SK-N-SH (cell line): ENCODE measurements around the gene NEGR1. TPM values are rescaled to one million over a fixed set of nuclear protein-coding genes. Genes with fewer than 3 reads are reported as not detected.

Source experiments
- CTCF ChIA-PET: fragments of 300-600, 350-600 bp; formaldehyde crosslinking; extraction: SDS; loops from one replicate; lab custom pipeline; 2021; lab: Yijun Ruan, JAX
- POLR2A ChIA-PET: fragments of 350-600 bp; sonication (Branson Sonifier 250); formaldehyde crosslinking; extraction: SDS; loops from one replicate; lab custom pipeline; 2020; ENCODE audit warnings: antibody characterized with exemption, inconsistent platforms; lab: Yijun Ruan, JAX
- DNase-seq: peaks from one replicate; pipeline ENCODE4 v3.0.0; 2012
- H2AFZ ChIP-seq: fragments of 200-600 bp; sonication (generic); 2 replicates; pipeline ENCODE4 v1.8.1; 2016; ENCODE audit warnings: antibody characterized with exemption, mild to moderate bottlenecking, low read depth
- H3F3A ChIP-seq: fragments of 200-600 bp; sonication (generic); replicated peaks from 2 replicates; pipeline ENCODE3; 2016; ENCODE audit warnings: antibody characterized with exemption, mild to moderate bottlenecking; ENCODE audit not compliant: insufficient read depth
- H3K27ac ChIP-seq, 2 experiments: fragments of 200-500 bp in 1 of 2; fragments of 200-600 bp in 1 of 2; sonication (Bioruptor generic) in 1 of 2; sonication (generic), shearing (Covaris generic) in 1 of 2; 2 replicates each; pipeline versions ENCODE4 v1.5.1 to v1.6.1; 2014 to 2016; ENCODE audit warnings: low read depth in 2 of 2, inconsistent platforms in 1 of 2, low read length in 1 of 2, mild to moderate bottlenecking in 1 of 2, mixed read lengths in 1 of 2
- H3K27me3 ChIP-seq: fragments of 200-600 bp; sonication (generic), shearing (Covaris generic); 2 replicates; pipeline ENCODE4 v1.6.1; 2016; ENCODE audit warnings: mixed run types; ENCODE audit not compliant: insufficient read depth
- H3K36me3 ChIP-seq, 2 experiments: fragments of 200-500 bp in 1 of 2; fragments of 200-600 bp in 1 of 2; sonication (Bioruptor generic) in 1 of 2; sonication (generic) in 1 of 2; replicated peaks in 1 of 2; 2 replicates each; pipeline versions ENCODE3 to v1.5.1; 2014 to 2016; ENCODE audit warnings: low read length in 1 of 2, mild to moderate bottlenecking in 1 of 2; ENCODE audit not compliant: insufficient read depth in 2 of 2, control insufficient read depth in 1 of 2
- H3K4me1 ChIP-seq, 2 experiments: fragments of 200-500 bp in 1 of 2; fragments of 200-600 bp in 1 of 2; sonication (Bioruptor generic) in 1 of 2; sonication (generic), shearing (Covaris generic) in 1 of 2; 2 replicates each; pipeline versions ENCODE4 v1.5.1 to v1.6.1; 2014 to 2016; ENCODE audit warnings: low read depth in 1 of 2, low read length in 1 of 2, mixed run types in 1 of 2; ENCODE audit not compliant: insufficient read depth in 2 of 2, control insufficient read depth in 1 of 2
- H3K4me2 ChIP-seq: fragments of 200-600 bp; sonication (generic), shearing (Covaris generic); 2 replicates; pipeline ENCODE4 v1.6.1; 2017; ENCODE audit warnings: mixed run types
- H3K4me3 ChIP-seq, 2 experiments: fragments of 200-500 bp in 1 of 2; fragments of 200-600 bp in 1 of 2; sonication (Bioruptor generic) in 1 of 2; sonication (generic), shearing (Covaris generic) in 1 of 2; 2 replicates each; pipeline versions ENCODE4 v1.5.1 to v1.8.1; 2014 to 2016; ENCODE audit warnings: low read depth in 2 of 2, inconsistent platforms in 1 of 2, low read length in 1 of 2, mild to moderate bottlenecking in 1 of 2, mixed read lengths in 1 of 2, moderate library complexity in 1 of 2
- H3K79me2 ChIP-seq: fragments of 200-600 bp; sonication (generic); 2 replicates; pipeline ENCODE4 v1.8.1; 2017; ENCODE audit warnings: mild to moderate bottlenecking; ENCODE audit not compliant: insufficient read depth
- H3K9ac ChIP-seq: fragments of 200-600 bp; sonication (generic); 2 replicates; pipeline ENCODE4 v1.6.1; 2017; ENCODE audit warnings: mixed run types
- H3K9me2 ChIP-seq: fragments of 200-600 bp; sonication (generic); 2 replicates; pipeline ENCODE4 v1.6.1; 2017; ENCODE audit warnings: mixed run types
- H3K9me3 ChIP-seq: fragments of 200-600 bp; sonication (generic); 2 replicates; pipeline ENCODE4 v1.6.1; 2017; ENCODE audit warnings: mixed run types, mild to moderate bottlenecking, moderate library complexity
- H4K20me1 ChIP-seq: fragments of 200-600 bp; sonication (generic); 2 replicates; pipeline ENCODE4 v1.6.1; 2017; ENCODE audit warnings: mild to moderate bottlenecking, mixed run types; ENCODE audit not compliant: insufficient read depth
- CHD2 ChIP-seq: fragments of 150-350 bp; IDR thresholded peaks from 2 replicates; pipeline ENCODE4 v1.6.1; 2018; ENCODE audit warnings: low read length; ENCODE audit not compliant: partially characterized antibody
- CTCF ChIP-seq: fragments of 200-600 bp; sonication (generic); IDR thresholded peaks from 2 replicates; pipeline ENCODE4 v1.6.1; 2017; ENCODE audit warnings: antibody characterized with exemption, mild to moderate bottlenecking, moderate library complexity
- ELF1 ChIP-seq: IDR thresholded peaks from 2 replicates; pipeline ENCODE4 v1.4.0; 2012
- FOXJ3 ChIP-seq: sonication (generic); formaldehyde crosslinking; IDR thresholded peaks from 2 replicates; pipeline ENCODE4 v1.5.1; 2020; ENCODE audit warnings: mild to moderate bottlenecking, missing genetic modification reagents
- FOXM1 ChIP-seq: IDR thresholded peaks from 2 replicates; pipeline ENCODE4 v1.4.0; 2012; ENCODE audit warnings: low read depth, mild to moderate bottlenecking
- GABPA ChIP-seq: IDR thresholded peaks from 2 replicates; pipeline ENCODE4 v1.4.0; 2012; ENCODE audit warnings: low read depth, mild to moderate bottlenecking
- MXI1 ChIP-seq: IDR thresholded peaks from 2 replicates; pipeline ENCODE4 v1.6.1; 2012; ENCODE audit warnings: mild to moderate bottlenecking, low read depth, low read length, improper control_type of control experiment
- NFIC ChIP-seq: IDR thresholded peaks from 2 replicates; pipeline ENCODE4 v1.4.0; 2012; ENCODE audit warnings: borderline replicate concordance
- NRF1 ChIP-seq: IDR thresholded peaks from 2 replicates; pipeline ENCODE4 v1.6.1; 2012; ENCODE audit warnings: low read depth, mild to moderate bottlenecking, low read length
- RAD21 ChIP-seq: IDR thresholded peaks from 2 replicates; pipeline ENCODE4 v1.6.1; 2012; ENCODE audit warnings: mild to moderate bottlenecking, low read length
- RCOR1 ChIP-seq: fragments of 150-350 bp; IDR thresholded peaks from 2 replicates; pipeline ENCODE4 v1.6.1; 2017; ENCODE audit warnings: antibody characterized with exemption, low read length
- RFX5 ChIP-seq: IDR thresholded peaks from 2 replicates; pipeline ENCODE4 v1.6.1; 2012; ENCODE audit warnings: mild to moderate bottlenecking, improper control_type of control experiment, low read length
- RXRA ChIP-seq: IDR thresholded peaks from 2 replicates; pipeline ENCODE4 v1.4.0; 2012; ENCODE audit warnings: low read depth, mild to moderate bottlenecking, borderline replicate concordance
- SMC3 ChIP-seq: IDR thresholded peaks from 2 replicates; pipeline ENCODE4 v1.6.1; 2012; ENCODE audit warnings: low read depth, low read length, improper control_type of control experiment
- TAF1 ChIP-seq: IDR thresholded peaks from 2 replicates; pipeline ENCODE4 v1.6.1; 2012; ENCODE audit warnings: low read depth, mild to moderate bottlenecking, low read length, moderate library complexity, borderline replicate concordance
- USF1 ChIP-seq: IDR thresholded peaks from 2 replicates; pipeline ENCODE4 v1.4.0; 2012; ENCODE audit warnings: low read depth, borderline replicate concordance
- YY1 ChIP-seq: IDR thresholded peaks from 2 replicates; pipeline ENCODE4 v1.4.0; 2012; ENCODE audit warnings: low read depth, mild to moderate bottlenecking
- WGBS: methylation state at CpG from one replicate; pipeline ENCODE4 v1.1.6; 2017; ENCODE audit warnings: low lambda C conversion rate; 5-methylcytosine and 5-hydroxymethylcytosine counted together
- polyA plus RNA-seq, 3 experiments: library from polyadenylated mRNA; depleted of rRNA; stranded (reverse); fragments of >200 nt; gene quantifications; 2 replicates each; pipeline ENCODE4 v1.2.3, GENCODE V29; 2012

Gene NEGR1
- polyA plus RNA-seq, 1 of the 3 experiments (the other 2 are of a cell fraction) = 0.21 TPM

DNA sequence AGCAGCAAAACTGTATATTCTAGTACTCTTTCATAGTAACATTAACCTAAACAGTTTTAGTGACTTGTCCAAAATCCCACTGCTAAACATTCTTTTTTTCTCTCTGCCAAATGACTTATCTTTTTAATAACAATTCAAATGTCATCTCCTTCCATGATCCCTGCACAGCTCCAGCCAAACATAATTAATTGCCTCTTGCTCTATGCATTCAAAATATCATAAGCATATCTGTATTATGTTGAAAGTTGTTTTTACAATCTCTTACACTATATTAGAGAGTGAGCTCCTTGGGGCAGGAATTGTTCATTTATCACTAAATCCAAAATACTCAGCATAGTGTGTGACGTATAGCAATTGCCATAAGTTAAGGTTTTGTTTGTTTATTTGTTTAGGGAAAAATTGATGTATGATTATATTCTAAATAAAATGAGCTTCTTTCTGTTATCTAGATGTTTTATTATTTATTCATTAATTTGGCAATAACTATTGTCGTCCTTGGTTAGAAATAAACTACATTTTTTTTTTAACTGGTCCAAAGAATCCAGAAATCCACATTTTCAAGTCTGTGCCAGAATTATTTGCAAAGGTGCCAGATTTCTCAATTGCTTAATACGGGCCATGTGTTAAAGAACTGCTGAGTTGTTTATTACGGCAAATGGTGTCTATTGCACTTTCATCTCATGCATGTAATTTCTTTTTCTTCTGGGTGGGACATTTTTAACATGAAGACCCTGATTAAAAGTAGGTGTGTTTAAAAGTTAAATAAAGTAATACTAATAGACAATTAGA is 624.3 kb downstream of the NEGR1 start:
- 60% methylated on average over 4 of the region's 4 CpGs for WGBS
- no peaks in the 10 kb centered on the region for H3K27me3 ChIP-seq
- no peak for TF ChIP-seq GABPA
- no peak for TF ChIP-seq NFIC
- TF ChIP-seq NRF1 = no peak
- no peak for TF ChIP-seq USF1
- TF ChIP-seq CHD2 = no peak
- no peak for TF ChIP-seq CTCF
- no peak for TF ChIP-seq SMC3
- TF ChIP-seq FOXJ3 (CRISPR knock-in tag) = no peak
- TF ChIP-seq TAF1 = no peak
- no peak for TF ChIP-seq RXRA
- no peak for TF ChIP-seq RAD21
- TF ChIP-seq ELF1 = no peak
- TF ChIP-seq RFX5 = no peak
- TF ChIP-seq RCOR1 = no peak
- TF ChIP-seq, all 33 proteins: peak for 0
- H3K9me2 ChIP-seq = no peaks in the 10 kb centered on the region
- no peak overlapping the region for H3K9ac ChIP-seq
- ChIA-PET CTCF (no interaction called here), POLR2A (no interaction called here)
- no peaks in the 10 kb centered on the region for H3F3A ChIP-seq
- H3K4me1 ChIP-seq = no peaks in the 10 kb centered on the region
- DNase-seq = no peak
- no peak overlapping the region for H3K27ac ChIP-seq
- H3K36me3 ChIP-seq = no peaks in the 10 kb centered on the region
- H3K4me3 ChIP-seq = no peak overlapping the region
- H2AFZ ChIP-seq = no peak overlapping the region
- no peaks in the 10 kb centered on the region for H3K9me3 ChIP-seq
- H4K20me1 ChIP-seq = no peaks in the 10 kb centered on the region
- H3K4me2 ChIP-seq = no peak overlapping the region
- no peaks in the 10 kb centered on the region for H3K79me2 ChIP-seq

DNA sequence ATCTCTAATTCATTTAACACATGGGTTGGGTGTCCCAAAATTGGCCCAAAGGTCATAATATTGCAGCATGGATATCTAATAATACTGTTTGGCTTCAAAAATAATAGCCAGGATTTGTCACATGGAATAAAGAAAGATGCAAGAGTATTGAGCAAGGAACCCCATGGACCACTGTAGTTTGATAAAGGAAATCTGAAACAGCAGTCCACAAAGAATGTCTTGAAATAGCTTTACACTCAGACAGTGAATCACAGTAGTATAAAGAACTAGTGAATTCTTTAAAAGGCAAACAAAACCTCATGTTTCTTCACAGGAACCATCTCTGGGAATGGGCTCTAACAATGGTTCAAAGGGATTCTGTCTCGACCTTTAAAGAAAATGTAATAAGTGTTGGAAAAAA is 625.4 kb downstream of the NEGR1 start:
- 52% methylated on average over 1 of the region's 1 CpG for WGBS
- H3K4me3 ChIP-seq = no peak overlapping the region
- no peak overlapping the region for H3K9ac ChIP-seq
- H3K79me2 ChIP-seq = no peaks in the 10 kb centered on the region
- H3K27ac ChIP-seq = no peak overlapping the region
- H3K36me3 ChIP-seq = no peaks in the 10 kb centered on the region
- ChIA-PET POLR2A (no interaction called here), CTCF (no interaction called here)
- no peaks in the 10 kb centered on the region for H3K9me3 ChIP-seq
- DNase-seq = no peak
- H3F3A ChIP-seq = no peaks in the 10 kb centered on the region
- H3K27me3 ChIP-seq = no peaks in the 10 kb centered on the region
- H3K4me2 ChIP-seq = no peak overlapping the region
- H4K20me1 ChIP-seq = no peaks in the 10 kb centered on the region
- no peak overlapping the region for H2AFZ ChIP-seq
- no peaks in the 10 kb centered on the region for H3K4me1 ChIP-seq
- no peaks in the 10 kb centered on the region for H3K9me2 ChIP-seq
- no peak for TF ChIP-seq MXI1
- no peak for TF ChIP-seq RXRA
- no peak for TF ChIP-seq SMC3
- no peak for TF ChIP-seq YY1
- TF ChIP-seq FOXM1 = no peak
- TF ChIP-seq TAF1 = no peak
- TF ChIP-seq, all 33 proteins: peak for 0
